Spleen (tissue), 11 donors: Measurements from ENCODE around the gene OXNAD1. TPM values are rescaled to one million over a fixed set of nuclear protein-coding genes. Genes with fewer than 3 reads are reported as not detected.

Source experiments
- DNase-seq: peaks from one replicate; pipeline ENCODE4 v3.0.0-alpha.2; 2020
- H3K27ac ChIP-seq, 8 donors: fragments of 200-600 bp; sonication (generic) in 7 of 8; 1 replicate in 4 of 8; 2 replicates in 4 of 8; pipeline versions ENCODE4 v1.5.0 to v1.8.0; 2016 to 2021; ENCODE audit warnings: inconsistent platforms in 4 of 8, mild to moderate bottlenecking in 4 of 8, moderate library complexity in 1 of 8
- H3K27me3 ChIP-seq, 7 donors: fragments of 200-600 bp; sonication (generic) in 6 of 7; replicated peaks in 1 of 7; 1 replicate in 4 of 7; 2 replicates in 3 of 7; pipeline versions ENCODE4 v1.5.0 to v1.8.0; 2016 to 2021; ENCODE audit warnings: inconsistent platforms in 3 of 7, mild to moderate bottlenecking in 1 of 7
- H3K36me3 ChIP-seq, 6 donors: fragments of 200-600 bp; sonication (generic) in 5 of 6; 1 replicate in 4 of 6; 2 replicates in 2 of 6; pipeline versions ENCODE4 v1.5.0 to v1.8.0; 2016 to 2021; ENCODE audit warnings: inconsistent platforms in 2 of 6
- H3K4me1 ChIP-seq, 6 donors: fragments of 200-600 bp; sonication (generic) in 5 of 6; 1 replicate in 3 of 6; 2 replicates in 3 of 6; pipeline versions ENCODE4 v1.5.0 to v1.8.0; 2016 to 2021; ENCODE audit warnings: inconsistent platforms in 3 of 6
- H3K4me3 ChIP-seq, 8 donors: fragments of 200-600 bp; sonication (generic) in 7 of 8; 1 replicate in 4 of 8; 2 replicates in 4 of 8; pipeline versions ENCODE4 v1.5.0 to v1.8.0; 2016 to 2021; ENCODE audit warnings: inconsistent platforms in 4 of 8, mild to moderate bottlenecking in 4 of 8, moderate library complexity in 2 of 8
- H3K9me3 ChIP-seq, 8 donors: fragments of 200-600 bp; sonication (generic) in 7 of 8; 1 replicate in 4 of 8; 2 replicates in 4 of 8; pipeline versions ENCODE4 v1.5.0 to v1.8.0; 2016 to 2021; ENCODE audit warnings: inconsistent platforms in 4 of 8
- POLR2A ChIP-seq, 3 donors: fragments of 450-650 bp; IDR thresholded peaks; one replicate each; pipeline ENCODE4 v1.5.1; 2017; ENCODE audit warnings: antibody characterized with exemption in 3 of 3, mild to moderate bottlenecking in 1 of 3
- POLR2AphosphoS5 ChIP-seq, 3 donors: sonication (generic); formaldehyde crosslinking; IDR thresholded peaks; one replicate each; pipeline ENCODE4 v1.5.1; 2017; ENCODE audit warnings: antibody characterized with exemption in 3 of 3
- WGBS, 5 donors: extraction: QIAGEN DNeasy Blood & Tissue Kit in 3 of 5; methylation state at CpG; one replicate each; pipeline versions ENCODE4 v1.1.5 to v1.1.7; 2013 to 2018; 5-methylcytosine and 5-hydroxymethylcytosine counted together
- intact Hi-C: fragments of 100-400 bp; cut with DNase I; formaldehyde crosslinking; loops from one replicate; pipeline ENCODE4 v1.15.0; 2023; ENCODE audit warnings: low total_unique reads
- polyA plus RNA-seq, 3 donors: library from polyadenylated mRNA; stranded (reverse); fragments of 200-250 nt; gene quantifications; one replicate each; pipeline ENCODE4 v1.2.1, GENCODE V29; 2013
- total RNA-seq, 7 donors: library from RNA; depleted of rRNA in 3 of 7; stranded (reverse); fragments of >200 nt in 3 of 7; fragmentation: NEBNext Ultra II Directional in 4 of 7; extraction: Animal tissue kit (Norgen Biotek cat#: 25700) in 4 of 7; gene quantifications; one replicate each; pipeline versions ENCODE4 v1.1.0 to v1.2.1, GENCODE V29; 2016 to 2021
- TF ChIP-seq, protein P1 (sequence below), 11 experiments: fragments of 200-600 bp in 7 of 11; fragments of 450-650 bp in 4 of 11; sonication (generic) in 4 of 11; IDR thresholded peaks in 8 of 11; conservative IDR thresholded peaks in 3 of 11; 1 replicate in 7 of 11; 2 replicates in 4 of 11; pipeline versions ENCODE4 v1.4.0 to v1.8.0; 2016 to 2021; ENCODE audit warnings: antibody characterized with exemption in 11 of 11, inconsistent platforms in 4 of 11, mild to moderate bottlenecking in 1 of 11
- donor health status: healthy with polysubstance abuse.
- donor health status: DM: no; HTN: no; CAD: no; lungs with moderate emphysema.
- donor health status: DM: no; HTN: no; CAD: no.
- donor health status: Bipolar disorder and iron deficiency.
- donor health status: healthy.
- donor health status: DM: no; HTN: no; CAD: no.
- donor health status: DM: yes; HTN: yes; CAD: no.

Gene OXNAD1
- total and polyA plus RNA-seq, 10 donors: 4.2 to 30.6 (median 20.1) TPM

- Histone ChIP-seq H3K4me1 (peaks cover 6 to 72% (median 30%) of the 10 kb centered on the region in 6 donors), H3K4me3 (no peak overlapping the region), H3K36me3 (peaks cover 2 to 100% (median 50%) of the 10 kb centered on the region in 6 donors), H3K9me3 (no peaks in the 10 kb centered on the region), H3K27me3 (no peaks in the 10 kb centered on the region), H3K27ac (peak overlapping the region in 2 of 8 donors; percentile 25 to 58)
- DNase-seq: no peak
- 94 to 98% (median 97%) methylated on average over 6 of the region's 6 CpGs for whole genome bisulfite sequencing, 5 donors
- TF ChIP-seq POLR2AphosphoS5 (IDR thresholded peaks at IDR 0.05): no peak
- TF ChIP-seq POLR2A (IDR thresholded peaks at IDR 0.05): no peak
- TF ChIP-seq, protein P1, sequence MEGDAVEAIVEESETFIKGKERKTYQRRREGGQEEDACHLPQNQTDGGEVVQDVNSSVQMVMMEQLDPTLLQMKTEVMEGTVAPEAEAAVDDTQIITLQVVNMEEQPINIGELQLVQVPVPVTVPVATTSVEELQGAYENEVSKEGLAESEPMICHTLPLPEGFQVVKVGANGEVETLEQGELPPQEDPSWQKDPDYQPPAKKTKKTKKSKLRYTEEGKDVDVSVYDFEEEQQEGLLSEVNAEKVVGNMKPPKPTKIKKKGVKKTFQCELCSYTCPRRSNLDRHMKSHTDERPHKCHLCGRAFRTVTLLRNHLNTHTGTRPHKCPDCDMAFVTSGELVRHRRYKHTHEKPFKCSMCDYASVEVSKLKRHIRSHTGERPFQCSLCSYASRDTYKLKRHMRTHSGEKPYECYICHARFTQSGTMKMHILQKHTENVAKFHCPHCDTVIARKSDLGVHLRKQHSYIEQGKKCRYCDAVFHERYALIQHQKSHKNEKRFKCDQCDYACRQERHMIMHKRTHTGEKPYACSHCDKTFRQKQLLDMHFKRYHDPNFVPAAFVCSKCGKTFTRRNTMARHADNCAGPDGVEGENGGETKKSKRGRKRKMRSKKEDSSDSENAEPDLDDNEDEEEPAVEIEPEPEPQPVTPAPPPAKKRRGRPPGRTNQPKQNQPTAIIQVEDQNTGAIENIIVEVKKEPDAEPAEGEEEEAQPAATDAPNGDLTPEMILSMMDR (IDR thresholded peaks at IDR 0.05 in 8 of 11, conservative IDR thresholded peaks at IDR 0.05 in 3 of 11): no peak
- intact Hi-C loops: no loop called here
These were observed 52.5 kb downstream of the OXNAD1 start for GRCh38 chr3:16317561-16317945.

DNA sequence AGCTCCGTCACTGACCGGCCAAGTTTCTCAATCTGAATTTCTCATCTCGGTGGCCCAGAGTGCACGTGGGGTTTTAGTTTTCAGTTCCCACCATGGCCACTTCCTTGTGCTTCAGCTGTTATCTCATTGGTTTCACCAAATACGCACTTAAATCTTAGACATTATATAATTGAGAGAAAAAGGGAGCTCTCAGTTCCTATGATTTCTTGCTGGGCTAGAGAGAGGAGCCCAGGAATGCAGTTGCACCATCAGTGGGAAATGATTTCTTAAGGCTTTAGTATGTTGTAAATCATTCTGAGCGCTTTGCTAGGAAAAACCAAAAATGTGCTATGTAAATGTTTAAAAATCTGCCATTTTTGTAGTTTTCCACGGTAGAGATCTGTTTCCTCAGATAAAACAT lies 53.2 kb downstream of the OXNAD1 start:
- WGBS, 5 donors: 47 to 76% (median 55%) methylated on average over 7 of the region's 7 CpGs
- TF ChIP-seq, protein P1 (IDR thresholded peaks at IDR 0.05 in 8 of 11, conservative IDR thresholded peaks at IDR 0.05 in 3 of 11): no peak
- TF ChIP-seq POLR2AphosphoS5 (IDR thresholded peaks at IDR 0.05) (no peak), POLR2A (IDR thresholded peaks at IDR 0.05) (no peak)
- peak overlapping the region in 3 of 8 donors; percentile 14 to 58 (median 25) for H3K27ac ChIP-seq
- peaks cover 3 to 66% (median 27%) of the 10 kb centered on the region in 6 donors for H3K4me1 ChIP-seq
- no peaks in the 10 kb centered on the region for H3K27me3 ChIP-seq
- intact Hi-C loops: no loop called here
- no peaks in the 10 kb centered on the region for H3K9me3 ChIP-seq
- H3K4me3 ChIP-seq: no peak overlapping the region
- no peak for DNase-seq
- H3K36me3 ChIP-seq: peaks cover 2 to 100% (median 56%) of the 10 kb centered on the region in 6 donors

DNA sequence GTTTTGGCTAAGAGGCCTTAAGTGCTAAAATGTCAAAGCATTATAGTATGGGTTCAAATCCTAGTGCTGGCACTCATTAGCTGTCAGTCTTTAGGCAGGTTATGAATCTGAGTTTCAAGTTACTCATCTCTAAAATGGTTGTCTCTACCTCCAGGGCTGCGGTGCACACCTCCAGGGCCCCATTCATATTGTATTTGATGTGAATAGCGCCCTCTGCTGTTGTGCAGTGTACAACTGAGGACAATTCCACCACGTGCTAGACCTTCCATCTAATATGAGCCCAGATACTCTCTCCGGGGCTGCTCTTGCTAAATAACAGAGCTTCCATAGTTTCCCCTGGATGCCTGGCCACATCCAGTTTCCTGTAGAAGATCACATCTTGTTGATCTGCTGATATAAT lies 54.3 kb downstream of the OXNAD1 start:
- Histone ChIP-seq H3K27ac (peak overlapping the region in 3 of 8 donors; percentile 14 to 31 (median 25)), H3K36me3 (peaks cover 2 to 100% (median 61%) of the 10 kb centered on the region in 6 donors), H3K9me3 (no peaks in the 10 kb centered on the region), H3K4me1 (peaks cover 0 to 55% (median 17%) of the 10 kb centered on the region in 6 donors), H3K4me3 (no peak overlapping the region), H3K27me3 (no peaks in the 10 kb centered on the region)
- intact Hi-C loops: no loop called here
- WGBS, 5 donors: 37 to 72% (median 68%) methylated on average over 4 of the region's 4 CpGs
- DNase-seq: no peak
- no peak for TF ChIP-seq POLR2A (IDR thresholded peaks at IDR 0.05)
- TF ChIP-seq, protein P1 (IDR thresholded peaks at IDR 0.05 in 8 of 11, conservative IDR thresholded peaks at IDR 0.05 in 3 of 11): peak in 7 of 11 experiments; percentile 21 to 56 (median 38)

GRCh38 chr3:16319723-16320122 lies 54.7 kb downstream of the OXNAD1 start:
- intact Hi-C loops: no loop called here
- Histone ChIP-seq H3K9me3 (no peaks in the 10 kb centered on the region), H3K27me3 (no peaks in the 10 kb centered on the region), H3K4me3 (no peak overlapping the region), H3K4me1 (peaks cover 0 to 51% (median 14%) of the 10 kb centered on the region in 6 donors), H3K36me3 (peaks cover 2 to 100% (median 61%) of the 10 kb centered on the region in 6 donors), H3K27ac (peak overlapping the region in 2 of 8 donors; percentile 3 to 6)
- 85 to 95% (median 94%) methylated on average over 4 of the region's 4 CpGs for WGBS, 5 donors
- TF ChIP-seq, protein P1 (IDR thresholded peaks at IDR 0.05 in 8 of 11, conservative IDR thresholded peaks at IDR 0.05 in 3 of 11): no peak
- no peak for TF ChIP-seq POLR2AphosphoS5 (IDR thresholded peaks at IDR 0.05)
- no peak for TF ChIP-seq POLR2A (IDR thresholded peaks at IDR 0.05)
- DNase-seq: no peak
